ENCODE measurements around the gene RNASE11.
"Not testable (repeated sequence)": the region's sequence is repeated elsewhere in the genome, so short reads cannot be mapped to it uniquely, and the experiment has no call there.

RNASE11 gene

GRCh38 chr14:20580242-20580641, 7.6 kb downstream of the RNASE11 start:
- DNase-seq (ENCODE audit: low read depth): no peak

GRCh38 chr14:20578784-20579502, 8.9 kb downstream of the RNASE11 start:
- DNase-seq (ENCODE audit: low read depth): no peak

GRCh38 chr14:20578325-20578724, 9.5 kb downstream of the RNASE11 start:
- no peak for DNase-seq (ENCODE audit: low read depth)

- DNase-seq (ENCODE audit: low read depth): not testable (repeated sequence)
Observed at GRCh38 chr14:20572382-20572990, 15.3 kb downstream of the RNASE11 start.

- not testable (repeated sequence) for DNase-seq (ENCODE audit: low read depth)
Observed at GRCh38 chr14:20570720-20571119, 17.1 kb downstream of the RNASE11 start.

- DNase-seq (ENCODE audit: low read depth): not testable (repeated sequence)
Observed at GRCh38 chr14:20569865-20570264, 17.9 kb downstream of the RNASE11 start.

- DNase-seq (ENCODE audit: low read depth): no peak
Observed at GRCh38 chr14:20569066-20569465, 18.7 kb downstream of the RNASE11 start.

GRCh38 chr14:20568393-20568792, 19.4 kb downstream of the RNASE11 start:
- DNase-seq (ENCODE audit: low read depth): no peak

GRCh38 chr14:20567199-20567598, 20.6 kb downstream of the RNASE11 start:
- not testable (repeated sequence) for DNase-seq (ENCODE audit: low read depth)

GRCh38 chr14:20564501-20564997, 23.3 kb downstream of the RNASE11 start:
- no peak for DNase-seq (ENCODE audit: low read depth)

- no peak for DNase-seq (ENCODE audit: low read depth)
Observed at GRCh38 chr14:20563971-20564370, 23.8 kb downstream of the RNASE11 start.

GRCh38 chr14:20560961-20561360, 26.8 kb downstream of the RNASE11 start, which contains the start of gene RNASE9:
Gene RNASE9, minus strand, starts transcription at chr14:20561047.
- no peak for DNase-seq (ENCODE audit: low read depth)

- no peak for DNase-seq (ENCODE audit: low read depth)
Observed at GRCh38 chr14:20559461-20559904, 28.3 kb downstream of the RNASE11 start.

GRCh38 chr14:20557212-20557542, 30.6 kb downstream of the RNASE11 start:
- no peak for DNase-seq (ENCODE audit: low read depth)

GRCh38 chr14:20556500-20557211, 31.1 kb downstream of the RNASE11 start:
- no peak for DNase-seq (ENCODE audit: low read depth)

- DNase-seq (ENCODE audit: low read depth): no peak
Observed at GRCh38 chr14:20555845-20556244, 32.0 kb downstream of the RNASE11 start.

GRCh38 chr14:20553024-20553423, 34.8 kb downstream of the RNASE11 start:
- DNase-seq (ENCODE audit: low read depth): no peak

- DNase-seq (ENCODE audit: low read depth): no peak
Observed at GRCh38 chr14:20551606-20552005, 36.2 kb downstream of the RNASE11 start.

GRCh38 chr14:20550926-20551325, 36.9 kb downstream of the RNASE11 start:
- DNase-seq (ENCODE audit: low read depth): no peak

- no peak for DNase-seq (ENCODE audit: low read depth)
Observed at GRCh38 chr14:20548414-20549158, 39.2 kb downstream of the RNASE11 start.

GRCh38 chr14:20546877-20547276, 40.9 kb downstream of the RNASE11 start:
- DNase-seq (ENCODE audit: low read depth): no peak

- no peak for DNase-seq (ENCODE audit: low read depth)
Observed at GRCh38 chr14:20539906-20540305, 47.9 kb downstream of the RNASE11 start.
